ENCODE results near the gene MAEL. TPM values are rescaled to one million over a fixed set of nuclear protein-coding genes. Genes with fewer than 3 reads are reported as not detected.

MAEL gene
- total and polyA plus RNA-seq, 2 of the 8 experiments (the other 6 are each of a cell fraction or from before 2014, with no cell fraction given): 0.03 TPM; not detected in 1

DNA sequence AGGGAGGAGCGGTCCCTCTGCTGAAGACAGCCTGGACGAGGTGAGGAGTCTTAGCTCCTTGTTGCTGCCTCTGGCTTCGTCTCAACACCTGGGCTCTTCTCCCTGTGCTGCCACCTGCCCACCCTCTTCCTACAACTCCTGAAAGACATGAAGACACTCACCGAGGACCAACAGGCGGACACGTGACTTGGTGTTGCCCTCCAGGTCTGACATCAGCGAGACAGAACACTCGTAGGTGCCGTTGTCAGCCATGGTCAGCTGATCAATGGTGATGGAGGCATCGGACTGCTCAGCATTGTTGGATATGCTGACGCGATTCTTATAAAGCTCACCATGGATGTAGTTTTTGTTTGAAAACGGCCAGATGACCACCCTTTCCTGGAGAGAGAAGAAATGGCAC, 79.7 kb downstream of the MAEL start (continued):
- TF ChIP-seq CBX5 (IDR thresholded peaks at IDR 0.05; ENCODE audit: low read depth, low read length): no peak
- no peak for TF ChIP-seq CBX8 (IDR thresholded peaks at IDR 0.05; ENCODE audit: borderline replicate concordance, low read depth, low read length)
- TF ChIP-seq NRF1 (IDR thresholded peaks at IDR 0.05; ENCODE audit: low read depth, low read length): no peak

Data from H1 (cell line).